IMR-90 (cell line): ENCODE results near the gene TCF7L2. TPM values are rescaled to one million over a fixed set of nuclear protein-coding genes. Genes with fewer than 3 reads are reported as not detected.
A peak's percentile ranks its signal among the peaks of the same experiment; 100 is the strongest.

ENCODE experiments used
- ATAC-seq: fragments of 200-7000 bp; cut with Tn5 transposase; 2 replicates; pipeline ENCODE4 v1.9.1; 2020; ENCODE audit warnings: low read depth, mild to moderate bottlenecking, moderate library complexity
- BruUV-seq: library from RNA; stranded (reverse); fragments of 400-500 nt; replicated peaks from 2 replicates; lab custom pipeline; 2021; lab: Mats Ljungman, UMichigan
- CTCF ChIA-PET: fragments of 300-600 bp; formaldehyde crosslinking; extraction: SDS; loops from one replicate; lab custom pipeline; 2021; ENCODE audit warnings: antibody characterized with exemption; lab: Yijun Ruan, JAX
- POLR2A ChIA-PET: fragments of 300-600 bp; sonication (Branson Sonifier 250); formaldehyde crosslinking; loops from one replicate; lab custom pipeline; 2022; ENCODE audit warnings: antibody characterized with exemption; ENCODE audit not compliant: unreplicated experiment; lab: Charles Lee
- DNase-seq: peaks from one replicate; pipeline ENCODE4 v3.0.0; 2013
- H2AFZ ChIP-seq: replicated peaks from 2 replicates; pipeline ENCODE3; 2013; ENCODE audit warnings: low read length, mild to moderate bottlenecking; ENCODE audit not compliant: poor library complexity
- H2AK5ac ChIP-seq: 2 replicates; pipeline ENCODE4 v1.6.1; 2013; ENCODE audit warnings: low read depth, low read length, inconsistent platforms
- H2AK9ac ChIP-seq: replicated peaks from 2 replicates; pipeline ENCODE3; 2013; ENCODE audit warnings: mild to moderate bottlenecking, low read depth, low read length, moderate library complexity; ENCODE audit not compliant: poor library complexity
- H2BK120ac ChIP-seq: 2 replicates; pipeline ENCODE4 v1.6.1; 2013; ENCODE audit warnings: low read depth, low read length, inconsistent platforms
- H2BK15ac ChIP-seq: 3 replicates; pipeline ENCODE4 v1.6.1; 2013; ENCODE audit warnings: low read depth, low read length, inconsistent platforms
- H2BK20ac ChIP-seq: 2 replicates; pipeline ENCODE4 v1.6.1; 2013; ENCODE audit warnings: low read depth, mild to moderate bottlenecking, inconsistent platforms, low read length, moderate library complexity
- H2BK5ac ChIP-seq: 2 replicates; pipeline ENCODE4 v1.6.1; 2013; ENCODE audit warnings: mild to moderate bottlenecking, low read depth, low read length, inconsistent platforms; ENCODE audit not compliant: poor library complexity, severe bottlenecking
- H3K14ac ChIP-seq: replicated peaks from 2 replicates; pipeline ENCODE4 v1.6.1; 2013; ENCODE audit warnings: low read depth, low read length, inconsistent platforms
- H3K18ac ChIP-seq: 2 replicates; pipeline ENCODE4 v1.6.1; 2013; ENCODE audit warnings: low read depth, low read length, control low read depth
- H3K23ac ChIP-seq: 2 replicates; pipeline ENCODE4 v1.6.1; 2013; ENCODE audit warnings: low read depth, low read length, inconsistent platforms
- H3K27ac ChIP-seq: 2 replicates; pipeline ENCODE4 v1.5.1; 2013; ENCODE audit warnings: mild to moderate bottlenecking, control low read depth, low read length; ENCODE audit not compliant: insufficient read depth
- H3K27me3 ChIP-seq: 2 replicates; pipeline ENCODE4 v1.6.1; 2013; ENCODE audit warnings: low read length; ENCODE audit not compliant: control insufficient read depth, insufficient read depth
- H3K36me3 ChIP-seq: 2 replicates; pipeline ENCODE4 v1.6.1; 2013; ENCODE audit warnings: low read length, mixed read lengths; ENCODE audit not compliant: control insufficient read depth, insufficient read depth
- H3K4ac ChIP-seq: 2 replicates; pipeline ENCODE4 v1.6.1; 2013; ENCODE audit warnings: low read depth, low read length, inconsistent platforms
- H3K4me1 ChIP-seq: 2 replicates; pipeline ENCODE4 v1.6.1; 2013; ENCODE audit warnings: low read length, mixed read lengths; ENCODE audit not compliant: control insufficient read depth, insufficient read depth
- H3K4me2 ChIP-seq: 2 replicates; pipeline ENCODE4 v1.6.1; 2013; ENCODE audit warnings: low read depth, mild to moderate bottlenecking, control low read depth, low read length, moderate library complexity
- H3K4me3 ChIP-seq: 2 replicates; pipeline ENCODE4 v1.5.1; 2013; ENCODE audit warnings: low read depth, mild to moderate bottlenecking, control low read depth, low read length, moderate library complexity; ENCODE audit not compliant: insufficient read depth
- H3K56ac ChIP-seq: 2 replicates; pipeline ENCODE4 v1.6.1; 2013; ENCODE audit warnings: low read length, inconsistent platforms; ENCODE audit not compliant: insufficient read depth; ENCODE audit errors: extremely low read depth
- H3K79me1 ChIP-seq, 2 experiments: 2 replicates each; pipeline ENCODE4 v1.6.1; 2013; ENCODE audit warnings: low read length in 2 of 2, inconsistent platforms in 1 of 2, low read depth in 1 of 2
- H3K9ac ChIP-seq: 2 replicates; pipeline ENCODE4 v1.6.1; 2013; ENCODE audit warnings: low read depth, low read length, control low read depth
- H3K9me1 ChIP-seq: 2 replicates; pipeline ENCODE4 v1.6.1; 2013; ENCODE audit warnings: low read length, inconsistent platforms; ENCODE audit not compliant: insufficient read depth
- H3K9me3 ChIP-seq: 2 replicates; pipeline ENCODE4 v1.6.1; 2013; ENCODE audit warnings: low read length; ENCODE audit not compliant: control insufficient read depth, insufficient read depth
- H4K20me1 ChIP-seq: 2 replicates; pipeline ENCODE4 v1.6.1; 2013; ENCODE audit warnings: low read length, inconsistent platforms; ENCODE audit not compliant: insufficient read depth
- H4K5ac ChIP-seq: 2 replicates; pipeline ENCODE4 v1.6.1; 2013; ENCODE audit warnings: mild to moderate bottlenecking, low read depth, low read length, control low read depth
- H4K8ac ChIP-seq, 2 experiments: 2 replicates each; pipeline ENCODE4 v1.6.1; 2013; ENCODE audit warnings: low read depth in 2 of 2, low read length in 2 of 2, control low read depth in 1 of 2, inconsistent platforms in 1 of 2
- H4K91ac ChIP-seq: 2 replicates; pipeline ENCODE4 v1.6.1; 2013; ENCODE audit warnings: low read depth, low read length, inconsistent platforms; ENCODE audit not compliant: insufficient read depth
- ELK1 ChIP-seq: fragments of 150-350 bp; IDR thresholded peaks from 2 replicates; pipeline ENCODE4 v1.6.1; 2016; ENCODE audit warnings: low read depth, mild to moderate bottlenecking, low read length, moderate library complexity, borderline replicate concordance
- FOS ChIP-seq: fragments of 150-350 bp; IDR thresholded peaks from 2 replicates; pipeline ENCODE4 v1.6.1; 2016; ENCODE audit warnings: low read depth, low read length
- whole genome bisulfite sequencing, 2 experiments: methylation state at CpG; one replicate each; pipeline versions ENCODE4 v1.1.5 to v1.1.7; 2013; ENCODE audit warnings: missing lambda C conversion rate in 2 of 2; ENCODE audit not compliant: insufficient read length in 1 of 2; ENCODE audit errors: extremely low coverage in 2 of 2; 5-methylcytosine and 5-hydroxymethylcytosine counted together
- dilution Hi-C: fragments of 300-500 bp; cut with HindIII; formaldehyde crosslinking; loops from one replicate; pipeline ENCODE4 v1.14.3; 2018; ENCODE audit warnings: low sequenced_read_pairs; ENCODE audit not compliant: unreplicated experiment
- in situ Hi-C: fragments of 300-500 bp; cut with MboI; formaldehyde crosslinking; loops from 3 replicates; pipeline ENCODE4 v1.14.3; 2019; ENCODE audit warnings: low sequenced_read_pairs, inconsistent platforms, mixed read lengths
- intact Hi-C: fragments of 100-400 bp; cut with micrococcal nuclease; formaldehyde crosslinking; loops from 2 replicates; pipeline ENCODE4 v1.10.0; 2022
- polyA plus RNA-seq, 3 experiments: library from polyadenylated mRNA; depleted of rRNA; stranded (reverse); fragments of >200 nt; gene quantifications; 2 replicates each; pipeline ENCODE4 v1.2.3, GENCODE V29; 2012; ENCODE audit warnings: low replicate concordance in 1 of 3
- total RNA-seq: library from RNA; depleted of rRNA; stranded (reverse); fragments of >200 nt; gene quantifications from 2 replicates; pipeline ENCODE4 v1.2.3, GENCODE V29; 2012

Gene TCF7L2
- total and polyA plus RNA-seq, 2 of the 4 experiments (the other 2 are of a cell fraction), result 1.3 to 12.2 TPM

GRCh38 chr10:113093188-113094113 lies 143.4 kb downstream of the TCF7L2 start:
- Histone ChIP-seq H3K4me3 (no peak overlapping the region), H4K5ac (peak overlapping the region; percentile 71; the same call in 1 of the 2 replicates), H3K9me1 (peaks cover 11% of the 10 kb centered on the region), H4K20me1 (no peaks in the 10 kb centered on the region), H3K56ac (no peak overlapping the region), H3K14ac (0 out of 2 replicates have a peak overlapping the region, but pooled peaks have one; percentile 2), H2BK5ac (peak overlapping the region; percentile 63), H4K91ac (peak overlapping the region; percentile 49; the same call in 1 of the 2 replicates), H3K18ac (peak overlapping the region; percentile 79; the same call in 1 of the 2 replicates), H2AFZ (no peak overlapping the region), H2AK9ac (no peak overlapping the region), H3K79me1 (peaks cover 35 to 59% of the 10 kb centered on the region in 2 experiments), H3K27me3 (no peaks in the 10 kb centered on the region), H3K36me3 (peaks cover 8% of the 10 kb centered on the region), H3K4me2 (peak overlapping the region; percentile 67; the same call in 1 of the 2 replicates), H3K4ac (peak overlapping the region; percentile 31), H3K23ac (no peak overlapping the region), H3K27ac (peak overlapping the region; percentile 70), H2BK120ac (peak overlapping the region; percentile 41; the same call in 1 of the 2 replicates), H2BK20ac (peak overlapping the region; percentile 22), H2BK15ac (no peak overlapping the region), H3K9ac (no peak overlapping the region), H2AK5ac (peak overlapping the region; percentile 55), H4K8ac (peak overlapping the region in 1 of 2 experiments; percentile 32; a peak in 1 of 4 replicates), H3K4me1 (peaks cover 11% of the 10 kb centered on the region), H3K9me3 (no peaks in the 10 kb centered on the region)
- ATAC-seq, result no peak
- dilution Hi-C loops (no loop called here), in situ Hi-C loops (no loop called here), intact Hi-C loops (no loop called here)
- peak; percentile 77 for DNase-seq
- CTCF ChIA-PET, result interaction anchor here (0.6 kb wide), 1 partner anchor 32 kb away, joined by 3 read pairs; no protein-coding TSS in a partner anchor
- BruUV-seq, result no TSS peak
- POLR2A ChIA-PET, result no interaction called here
- no CpG with 5 or more reads among the region's 10 CpGs for whole genome bisulfite sequencing, 2 experiments
- TF ChIP-seq FOS, result peak; percentile 76
- no peak for TF ChIP-seq ELK1
